Esophagus squamous epithelium (tissue), 4 donors: ENCODE results near the gene FRS3.

Source experiments
- CTCF ChIP-seq, 6 experiments: fragments of 450-650 bp in 4 of 6; fragments of 200-600 bp in 2 of 6; sonication (generic) in 2 of 6; IDR thresholded peaks; one replicate each; pipeline ENCODE4 v1.5.1; 2016 to 2019; ENCODE audit warnings: antibody characterized with exemption in 6 of 6, mild to moderate bottlenecking in 4 of 6, moderate library complexity in 4 of 6
- POLR2A ChIP-seq, 4 donors: fragments of 450-650 bp; IDR thresholded peaks; one replicate each; pipeline ENCODE4 v1.6.1; 2017; ENCODE audit warnings: antibody characterized with exemption in 4 of 4, mild to moderate bottlenecking in 4 of 4, moderate library complexity in 3 of 4

GRCh38 chr6:41720783-41721182 is 58.9 kb downstream of the FRS3 start:
- TF ChIP-seq CTCF (IDR thresholded peaks at IDR 0.05), result no peak
- TF ChIP-seq POLR2A (IDR thresholded peaks at IDR 0.05), result no peak
